Dermis blood vessel endothelial cell (primary cell): Measurements from ENCODE around the gene ANK2. TPM values are rescaled to one million over a fixed set of nuclear protein-coding genes. Genes with fewer than 3 reads are reported as not detected.
"Not testable (repeated sequence)": the region's sequence is repeated elsewhere in the genome, so short reads cannot be mapped to it uniquely, and the experiment has no call there.

Experiments
- DNase-seq: peaks from one replicate; pipeline ENCODE4 v3.0.0; 2010
- total RNA-seq: library from RNA; depleted of rRNA; stranded (reverse); fragments of >200 nt; gene quantifications from 2 replicates; pipeline ENCODE4 v1.2.3, GENCODE V29; 2014

ANK2 gene
- total RNA-seq, 1 donor from 2014 or later, result 41.4 TPM

GRCh38 chr4:113221990-113222389 is 172.5 kb downstream of the ANK2 start:
- DNase-seq, result no peak

GRCh38 chr4:113222471-113222870 is 173.0 kb downstream of the ANK2 start:
- no peak for DNase-seq

GRCh38 chr4:113223001-113223400 is 173.5 kb downstream of the ANK2 start:
- no peak for DNase-seq

GRCh38 chr4:113232194-113232593 is 182.7 kb downstream of the ANK2 start:
- no peak for DNase-seq

DNA sequence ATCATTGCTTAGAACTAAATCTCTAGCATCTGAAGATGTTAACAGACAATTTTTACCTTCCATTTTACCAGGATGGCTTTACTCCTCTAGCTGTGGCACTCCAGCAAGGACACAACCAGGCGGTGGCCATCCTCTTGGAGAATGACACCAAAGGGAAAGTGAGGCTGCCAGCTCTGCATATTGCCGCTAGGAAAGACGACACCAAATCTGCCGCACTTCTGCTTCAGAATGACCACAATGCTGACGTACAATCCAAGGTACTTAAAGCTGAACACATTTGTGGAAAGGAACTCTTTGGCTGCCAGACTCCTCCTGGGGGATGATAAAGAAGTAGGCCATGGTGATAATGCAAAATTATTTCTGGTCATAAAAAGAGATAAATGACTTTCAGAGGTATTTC is 187.5 kb downstream of the ANK2 start:
- DNase-seq, result no peak

DNA sequence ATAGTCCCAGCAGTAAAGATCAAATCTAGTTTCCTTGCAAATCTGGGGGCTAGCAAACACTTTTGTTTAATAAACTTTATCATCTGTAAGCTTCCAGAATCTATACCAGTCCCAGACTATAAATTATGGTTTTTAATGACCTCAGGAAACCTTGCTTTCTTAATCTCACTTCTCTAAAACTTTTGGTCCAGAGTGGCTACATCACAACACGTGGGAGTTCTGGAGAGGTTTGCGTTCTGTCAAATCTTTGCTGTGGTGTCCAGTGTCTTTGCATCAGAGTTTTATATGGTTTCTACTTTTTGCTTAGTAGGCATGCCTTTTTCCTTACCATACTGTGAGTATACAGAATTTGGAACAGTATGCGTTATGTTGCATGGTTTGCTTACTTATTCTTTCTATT is 193.9 kb downstream of the ANK2 start:
- no peak for DNase-seq

GRCh38 chr4:113244747-113245146 is 195.3 kb downstream of the ANK2 start:
- not testable (repeated sequence) for DNase-seq

GRCh38 chr4:113248320-113248719 is 198.9 kb downstream of the ANK2 start:
- DNase-seq, result no peak

DNA sequence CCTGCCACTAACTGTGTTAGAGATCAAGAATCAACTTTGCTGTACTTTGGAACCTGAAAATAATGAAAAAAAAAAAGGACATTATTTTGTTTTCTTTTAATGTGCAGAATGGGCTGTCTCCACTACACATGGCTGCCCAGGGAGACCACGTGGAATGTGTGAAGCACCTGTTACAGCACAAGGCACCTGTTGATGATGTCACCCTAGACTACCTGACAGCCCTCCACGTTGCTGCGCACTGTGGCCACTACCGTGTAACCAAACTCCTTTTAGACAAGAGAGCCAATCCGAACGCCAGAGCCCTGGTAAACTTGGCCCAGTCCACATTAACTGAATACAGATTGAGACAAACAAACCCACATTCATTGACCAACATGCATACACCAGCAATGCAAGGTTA is 206.2 kb downstream of the ANK2 start:
- DNase-seq, result no peak

DNA sequence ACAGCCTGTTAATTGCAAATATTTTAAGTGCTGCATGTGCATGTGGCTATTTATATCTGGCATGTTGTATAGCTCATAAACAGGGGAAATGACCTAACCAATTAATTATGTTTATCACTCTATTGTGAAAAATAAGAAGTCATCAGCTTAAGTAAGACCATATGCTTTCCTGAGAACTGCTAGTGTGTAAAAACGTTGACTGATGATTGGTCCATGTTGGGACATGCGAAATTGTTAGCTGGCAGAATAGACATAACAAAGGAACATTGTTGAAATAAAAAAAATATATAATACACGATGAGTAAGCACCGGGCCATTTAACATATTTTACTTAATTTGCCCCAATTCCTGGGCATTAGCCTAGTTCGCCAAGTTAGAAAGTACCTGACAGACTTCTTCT is 207.5 kb downstream of the ANK2 start:
- no peak for DNase-seq

DNA sequence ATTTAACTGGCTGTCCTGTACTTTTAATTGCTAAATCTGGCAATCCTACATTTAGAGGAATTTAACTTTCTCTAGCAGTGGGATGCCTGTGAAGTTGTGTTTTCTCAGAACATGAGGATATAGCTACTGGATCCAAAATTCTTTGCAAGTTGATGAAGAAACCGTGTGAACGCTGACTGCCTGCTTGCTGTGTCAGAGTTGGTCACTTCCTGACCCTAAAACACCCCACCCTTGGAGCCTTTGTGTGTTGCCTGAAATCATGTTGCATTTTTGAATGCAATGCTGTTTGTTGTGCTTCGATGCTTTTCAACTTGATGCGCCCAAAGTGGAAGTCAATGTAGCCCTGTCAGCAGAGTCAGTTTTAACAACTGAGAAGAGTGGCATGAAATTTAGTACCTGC is 211.2 kb downstream of the ANK2 start:
- DNase-seq, result no peak

DNA sequence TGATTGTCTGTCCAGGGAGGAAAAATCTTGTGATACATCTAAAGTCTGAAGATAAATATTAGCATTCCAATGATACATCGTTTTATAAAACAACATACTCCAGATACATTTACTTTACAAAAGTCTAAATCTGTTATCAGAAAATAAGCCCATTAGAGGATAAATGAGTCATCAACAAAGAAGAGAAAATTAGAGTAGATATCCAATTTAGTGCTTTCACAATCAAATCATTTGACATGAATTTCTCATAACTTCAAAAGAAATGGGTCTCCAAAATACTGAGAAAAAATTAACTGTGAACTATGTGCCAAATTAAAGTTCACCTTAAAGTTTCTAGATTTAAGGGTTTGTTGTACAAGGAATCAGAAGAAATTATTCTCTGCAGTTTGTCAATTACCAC is 213.8 kb downstream of the ANK2 start:
- DNase-seq, result no peak

DNA sequence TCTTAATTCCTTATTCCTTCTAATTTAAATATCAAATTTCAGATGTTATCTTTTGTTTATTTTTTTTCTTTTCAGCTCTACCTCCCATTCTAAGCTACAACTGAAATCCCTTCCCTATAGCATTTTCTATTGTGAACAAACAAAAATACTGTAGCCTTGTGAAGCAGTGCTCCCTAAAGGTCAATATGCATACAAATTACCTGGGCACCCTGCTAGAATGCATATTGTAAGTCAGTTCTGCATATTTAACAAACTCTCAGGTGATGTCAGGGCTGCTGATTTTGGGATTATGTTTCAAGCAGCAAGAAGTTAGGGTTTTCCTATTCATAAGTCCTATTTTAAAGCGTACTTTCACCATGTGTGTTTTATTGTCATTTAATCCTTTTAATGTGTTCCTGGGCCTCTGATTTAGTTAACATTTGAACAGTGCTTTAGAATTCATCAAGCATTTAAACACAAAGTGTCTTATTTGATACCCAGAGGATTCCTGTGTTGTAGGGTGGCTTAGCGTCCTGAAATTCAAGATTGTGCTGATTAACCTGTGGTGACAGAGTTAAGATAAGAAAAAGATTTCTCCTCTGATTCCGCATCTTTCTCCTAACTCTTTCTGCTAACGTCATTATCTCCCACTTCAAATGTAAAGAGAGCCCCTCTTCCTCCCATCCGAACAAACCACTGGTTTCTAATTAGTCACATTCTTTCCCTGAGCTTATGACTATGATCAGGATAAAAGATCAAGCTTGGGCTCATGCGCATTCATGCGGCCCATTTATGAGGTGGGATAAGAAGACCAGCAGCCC is 221.3 kb downstream of the ANK2 start:
- DNase-seq, result no peak

GRCh38 chr4:113272523-113272922 is 223.1 kb downstream of the ANK2 start:
- DNase-seq, result no peak

- no peak for DNase-seq
Observed at GRCh38 chr4:113273721-113274220, 224.3 kb downstream of the ANK2 start.

DNA sequence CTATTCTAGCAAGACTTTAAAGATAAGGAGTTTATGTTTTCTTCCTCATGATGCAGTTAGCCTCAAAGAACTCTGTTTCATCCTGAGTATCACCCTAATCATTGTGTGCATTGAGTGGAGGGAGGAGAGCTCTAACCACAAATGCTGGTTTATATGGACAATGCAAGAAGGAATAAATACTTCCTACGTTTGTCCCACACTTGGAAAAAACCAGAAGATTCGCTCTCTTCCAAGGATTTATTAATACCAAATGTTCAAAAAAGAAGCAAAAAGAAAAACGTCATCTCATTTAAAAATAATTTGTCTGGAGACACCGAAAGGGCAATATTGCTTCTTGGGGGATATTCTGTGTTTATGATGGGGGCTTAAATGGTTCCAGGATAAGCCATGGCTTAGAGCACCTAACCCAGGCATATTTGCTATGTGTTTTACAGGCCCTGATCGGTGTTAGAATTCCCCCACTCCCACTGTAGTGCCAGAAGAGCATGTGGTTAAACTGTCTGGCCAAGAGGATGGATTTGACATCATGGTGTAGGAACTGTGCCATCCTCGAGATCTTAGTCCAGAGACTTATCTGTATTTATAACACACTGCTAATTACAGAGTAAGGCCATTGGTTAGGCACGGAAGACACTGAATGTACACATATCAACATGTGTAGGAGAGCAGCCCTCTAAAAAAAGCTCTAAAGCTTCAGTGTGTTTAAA is 227.2 kb downstream of the ANK2 start:
- DNase-seq, result no peak

GRCh38 chr4:113278324-113278934 is 229.0 kb downstream of the ANK2 start:
- peak; percentile 91 for DNase-seq

- no peak for DNase-seq
Observed at GRCh38 chr4:113285501-113285900, 236.0 kb downstream of the ANK2 start.

- no peak for DNase-seq
Observed at GRCh38 chr4:113288257-113288656, 238.8 kb downstream of the ANK2 start.

GRCh38 chr4:113288696-113289095 is 239.2 kb downstream of the ANK2 start:
- no peak for DNase-seq

GRCh38 chr4:113289766-113290165 is 240.3 kb downstream of the ANK2 start:
- DNase-seq, result no peak

- no peak for DNase-seq
Observed at GRCh38 chr4:113290666-113291065, 241.2 kb downstream of the ANK2 start.

DNA sequence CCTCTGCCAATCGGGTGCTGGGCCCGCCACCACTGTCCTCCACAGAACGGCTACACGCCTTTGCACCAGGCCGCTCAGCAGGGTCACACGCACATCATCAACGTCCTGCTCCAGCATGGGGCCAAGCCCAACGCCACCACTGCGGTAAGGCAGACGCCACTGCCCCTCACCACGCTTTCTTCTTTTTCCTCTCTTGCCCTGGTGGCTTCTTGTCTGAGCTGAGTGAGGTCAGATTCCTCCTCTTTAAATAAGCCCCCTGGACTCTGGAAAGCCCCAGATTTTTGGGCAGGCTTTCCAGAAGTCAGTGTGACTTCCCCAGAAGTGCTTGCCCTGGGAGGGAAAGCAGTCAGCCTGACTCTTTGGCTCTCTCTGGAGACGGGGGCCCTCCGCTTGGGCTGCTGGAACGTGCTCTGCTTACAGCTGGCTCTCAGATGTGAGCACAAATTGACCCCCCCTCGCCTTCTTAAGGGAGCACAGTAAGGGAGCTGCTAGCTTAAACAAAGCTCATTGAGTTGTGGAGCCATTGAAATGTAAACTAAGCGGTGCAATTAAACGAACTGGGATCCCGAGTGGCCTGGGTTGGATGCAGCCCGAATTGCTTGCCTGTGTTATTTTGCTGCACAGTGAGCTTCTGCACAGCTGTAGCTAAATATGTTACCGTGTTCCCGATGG is 243.1 kb downstream of the ANK2 start:
- no peak for DNase-seq
